Neural cell (in vitro differentiated cells): ENCODE results near the gene PBX4. TPM values are rescaled to one million over a fixed set of nuclear protein-coding genes. Genes with fewer than 3 reads are reported as not detected.

Experiments used
- H2AFZ ChIP-seq: fragments of 200-600, 300-800 bp; sonication (generic), shearing (Covaris generic); 2 replicates; pipeline ENCODE4 v1.6.0; 2014; ENCODE audit warnings: low read depth, mild to moderate bottlenecking, antibody characterized with exemption, low read length, moderate library complexity
- H3F3A ChIP-seq: fragments of 200-600 bp; shearing (Covaris generic); 2 replicates; pipeline ENCODE4 v1.6.1; 2016; ENCODE audit warnings: mild to moderate bottlenecking, moderate library complexity, mixed read lengths, antibody characterized with exemption, low read length; ENCODE audit not compliant: insufficient read depth, poor library complexity, severe bottlenecking
- H3K27ac ChIP-seq: fragments of 200-600, 300-800 bp; sonication (generic), shearing (Covaris generic); 2 replicates; pipeline ENCODE4 v1.5.1; 2014; ENCODE audit warnings: mild to moderate bottlenecking, low read length, moderate library complexity
- H3K27me3 ChIP-seq: fragments of 300-800, 200-600 bp; sonication (generic), shearing (Covaris generic); 2 replicates; pipeline ENCODE4 v1.6.0; 2014; ENCODE audit warnings: mild to moderate bottlenecking, low read depth, low read length, moderate library complexity; ENCODE audit not compliant: insufficient read depth
- H3K36me3 ChIP-seq: fragments of 300-800, 200-600 bp; sonication (generic), shearing (Covaris generic); 2 replicates; pipeline ENCODE4 v1.5.1; 2014; ENCODE audit warnings: mild to moderate bottlenecking, antibody characterized with exemption, low read length, moderate library complexity; ENCODE audit not compliant: insufficient read depth
- H3K4me2 ChIP-seq: fragments of 300-800, 200-600 bp; sonication (generic), shearing (Covaris generic); 2 replicates; pipeline ENCODE4 v1.6.0; 2014; ENCODE audit warnings: mild to moderate bottlenecking, low read length
- H3K4me3 ChIP-seq: fragments of 300-800, 200-600 bp; sonication (generic), shearing (Covaris generic); 2 replicates; pipeline ENCODE4 v1.5.1; 2014; ENCODE audit warnings: mild to moderate bottlenecking, low read length, moderate library complexity
- H3K79me2 ChIP-seq: fragments of 200-600 bp; shearing (Covaris generic); replicated peaks from 2 replicates; pipeline ENCODE4 v1.6.0; 2014; ENCODE audit warnings: mild to moderate bottlenecking, low read length, moderate library complexity; ENCODE audit not compliant: insufficient read depth
- H3K9ac ChIP-seq: fragments of 300-800, 200-600 bp; sonication (generic), shearing (Covaris generic); 2 replicates; pipeline ENCODE4 v1.6.1; 2016; ENCODE audit warnings: mild to moderate bottlenecking, low read length, mixed read lengths
- H3K9me2 ChIP-seq: fragments of 200-600 bp; shearing (Covaris generic); 2 replicates; pipeline ENCODE4 v1.6.1; 2016; ENCODE audit warnings: mild to moderate bottlenecking, low read length, mixed read lengths; ENCODE audit not compliant: insufficient read depth
- H3K9me3 ChIP-seq: fragments of 200-600, 300-800 bp; sonication (generic), shearing (Covaris generic); 2 replicates; pipeline ENCODE4 v1.6.1; 2016; ENCODE audit warnings: mild to moderate bottlenecking, mixed run types, low read length, moderate library complexity, mixed read lengths
- H4K20me1 ChIP-seq: fragments of 200-600 bp; shearing (Covaris generic); 2 replicates; pipeline ENCODE4 v1.6.1; 2016; ENCODE audit warnings: mild to moderate bottlenecking, mixed run types; ENCODE audit not compliant: insufficient read depth
- CTCF ChIP-seq: fragments of 450-650 bp; IDR thresholded peaks from 2 replicates; pipeline ENCODE4 v1.5.1; 2014; ENCODE audit warnings: antibody characterized with exemption, mild to moderate bottlenecking, moderate library complexity; ENCODE audit not compliant: poor library complexity, severe bottlenecking
- EP300 ChIP-seq: fragments of 450-650 bp; conservative IDR thresholded peaks from 2 replicates; pipeline ENCODE4 v1.6.1; 2014; ENCODE audit warnings: antibody characterized with exemption, mild to moderate bottlenecking, moderate library complexity; ENCODE audit not compliant: poor library complexity, severe bottlenecking
- EZH2 ChIP-seq: fragments of 200-600, 300-800 bp; shearing (Covaris generic), sonication (generic); IDR thresholded peaks from 2 replicates; pipeline ENCODE4 v1.6.1; 2014; ENCODE audit warnings: antibody characterized with exemption, low read length, borderline replicate concordance, mild to moderate bottlenecking; ENCODE audit not compliant: insufficient read depth, poor library complexity, severe bottlenecking
- MXI1 ChIP-seq: fragments of 450-650 bp; conservative IDR thresholded peaks from 2 replicates; pipeline ENCODE4 v1.6.1; 2014; ENCODE audit warnings: antibody characterized with exemption, mild to moderate bottlenecking; ENCODE audit not compliant: poor library complexity, severe bottlenecking
- POLR2AphosphoS5 ChIP-seq: IDR thresholded peaks from 2 replicates; pipeline ENCODE4 v1.6.1; 2012
- RAD21 ChIP-seq: fragments of 450-650 bp; conservative IDR thresholded peaks from 2 replicates; pipeline ENCODE4 v1.6.1; 2014; ENCODE audit warnings: antibody characterized with exemption, mild to moderate bottlenecking, moderate library complexity
- REST ChIP-seq: IDR thresholded peaks from 2 replicates; pipeline ENCODE4 v1.6.1; 2012; ENCODE audit warnings: borderline replicate concordance
- SMC3 ChIP-seq: fragments of 450-650 bp; conservative IDR thresholded peaks from 2 replicates; pipeline ENCODE4 v1.6.1; 2014; ENCODE audit warnings: antibody characterized with exemption, mild to moderate bottlenecking, moderate library complexity; ENCODE audit not compliant: poor library complexity
- TAF1 ChIP-seq: IDR thresholded peaks from 2 replicates; pipeline ENCODE4 v1.6.1; 2012; ENCODE audit warnings: low read depth
- polyA plus RNA-seq: library from polyadenylated mRNA; depleted of rRNA; stranded (reverse); fragments of >200 nt; gene quantifications from 2 replicates; pipeline ENCODE4 v1.2.3, GENCODE V29; 2014

PBX4 gene
- polyA plus RNA-seq, 1 donor from 2014 or later, result 7.5 TPM

DNA sequence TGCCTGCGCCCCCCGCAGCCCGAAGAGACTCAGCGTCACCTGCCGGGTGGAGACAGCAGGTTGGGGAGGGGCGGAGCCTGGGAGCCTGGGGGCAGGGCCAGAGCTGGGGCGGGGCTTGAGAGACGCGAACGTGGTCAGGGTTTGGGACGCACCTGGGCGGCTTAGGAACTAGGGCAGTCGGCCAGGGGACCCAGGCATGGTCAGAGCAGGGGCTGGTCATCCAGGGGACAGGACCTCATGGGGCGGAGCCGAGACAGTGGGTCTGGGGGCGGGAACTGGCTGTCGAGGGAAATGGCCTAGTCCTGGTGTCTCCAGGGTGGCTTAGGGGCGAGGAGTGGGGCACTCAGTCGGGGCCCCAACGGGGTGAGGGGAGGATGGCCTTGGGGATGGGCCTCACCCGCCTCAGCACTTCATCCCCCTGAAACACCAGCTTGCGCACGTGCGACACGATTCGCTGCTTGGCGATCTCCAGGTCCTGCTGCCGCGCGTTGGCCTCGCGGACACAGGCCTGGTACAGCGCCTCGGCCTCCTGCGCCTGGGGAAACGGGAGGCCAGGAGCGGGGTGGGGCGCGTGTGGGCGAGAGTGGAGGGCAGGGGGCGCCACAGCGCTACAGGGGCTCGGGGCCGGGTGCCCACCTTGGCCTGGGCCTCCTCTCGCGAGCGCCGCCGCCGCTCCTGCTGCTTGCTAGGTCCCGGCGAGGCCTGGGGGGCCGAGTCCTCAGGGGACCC, 19.2 kb upstream of the PBX4 start:
- no peak overlapping the region for H2AFZ ChIP-seq
- H3K9me3 ChIP-seq, result no peaks in the 10 kb centered on the region
- no peaks in the 10 kb centered on the region for H3K36me3 ChIP-seq
- H3K4me2 ChIP-seq, result no peak overlapping the region
- H3K9me2 ChIP-seq, result no peaks in the 10 kb centered on the region
- no peaks in the 10 kb centered on the region for H4K20me1 ChIP-seq
- H3F3A ChIP-seq, result no peaks in the 10 kb centered on the region
- H3K27me3 ChIP-seq, result no peaks in the 10 kb centered on the region
- TF ChIP-seq RAD21, result no peak
- no peak for TF ChIP-seq EZH2
- TF ChIP-seq SMC3, result no peak
- TF ChIP-seq EP300, result no peak
- no peak for TF ChIP-seq MXI1
- TF ChIP-seq POLR2AphosphoS5, result no peak
- TF ChIP-seq TAF1, result no peak
- no peak for TF ChIP-seq CTCF
- no peak for TF ChIP-seq REST
- no peak overlapping the region for H3K27ac ChIP-seq
- peaks cover 3% of the 10 kb centered on the region for H3K79me2 ChIP-seq
- H3K9ac ChIP-seq, result no peak overlapping the region
- H3K4me3 ChIP-seq, result no peak overlapping the region

DNA sequence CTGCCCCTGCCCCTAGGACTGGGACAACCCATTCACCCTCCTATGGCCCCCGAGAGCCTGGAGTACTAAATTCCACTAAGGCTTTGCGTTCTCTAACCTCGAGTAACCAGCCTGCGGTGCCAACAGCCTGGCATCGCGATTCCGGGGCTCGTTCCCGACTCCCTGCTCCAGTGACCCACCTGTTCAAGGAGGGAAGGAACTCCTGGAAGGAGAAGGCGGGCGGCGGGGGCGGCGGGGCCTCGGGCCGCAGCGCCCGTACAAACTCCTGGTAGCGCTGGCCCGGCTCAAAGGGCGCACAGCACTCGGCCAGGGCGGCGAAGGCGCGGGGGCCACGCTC, 18.7 kb upstream of the PBX4 start:
- Histone ChIP-seq H3K27me3 (no peaks in the 10 kb centered on the region), H3K4me2 (no peak overlapping the region), H2AFZ (no peak overlapping the region), H3K9me2 (no peaks in the 10 kb centered on the region), H4K20me1 (no peaks in the 10 kb centered on the region), H3K79me2 (peaks cover under 1% of the 10 kb centered on the region), H3F3A (no peaks in the 10 kb centered on the region), H3K36me3 (no peaks in the 10 kb centered on the region), H3K9ac (no peak overlapping the region), H3K9me3 (no peaks in the 10 kb centered on the region), H3K4me3 (no peak overlapping the region), H3K27ac (no peak overlapping the region)
- TF ChIP-seq CTCF (no peak), TAF1 (no peak), EP300 (no peak), REST (no peak), POLR2AphosphoS5 (no peak)
